ENCODE measurements around the gene FHIP2A.
"Not testable (repeated sequence)": the region's sequence is repeated elsewhere in the genome, so short reads cannot be mapped to it uniquely, and the experiment has no call there.

FHIP2A gene

GRCh38 chr10:114821293-114821914 is at the start of gene FHIP2A:
FHIP2A (plus strand) TSS chr10:114821780; CDS start chr10:114822079, 299 bp downstream.
- peak; percentile 85 for DNase-seq

- DNase-seq: no peak
Observed at GRCh38 chr10:114772496-114773196, 48.9 kb upstream of the FHIP2A start.

- no peak for DNase-seq
Observed at GRCh38 chr10:114773197-114773532, 48.4 kb upstream of the FHIP2A start.

- DNase-seq: not testable (repeated sequence)
Observed at GRCh38 chr10:114775082-114775481, 46.5 kb upstream of the FHIP2A start.

GRCh38 chr10:114777415-114777814 is 44.2 kb upstream of the FHIP2A start:
- DNase-seq: no peak

- DNase-seq: no peak
Observed at GRCh38 chr10:114779803-114780576, 41.6 kb upstream of the FHIP2A start.

GRCh38 chr10:114780577-114781184 is 40.9 kb upstream of the FHIP2A start:
- no peak for DNase-seq

- DNase-seq: no peak
Observed at GRCh38 chr10:114782666-114783065, 38.9 kb upstream of the FHIP2A start.

GRCh38 chr10:114783686-114784085 is 37.9 kb upstream of the FHIP2A start:
- no peak for DNase-seq

GRCh38 chr10:114786492-114786891 is 35.1 kb upstream of the FHIP2A start:
- not testable (repeated sequence) for DNase-seq

GRCh38 chr10:114787131-114787530 is 34.4 kb upstream of the FHIP2A start:
- DNase-seq: not testable (repeated sequence)

- no peak for DNase-seq
Observed at GRCh38 chr10:114791768-114792167, 29.8 kb upstream of the FHIP2A start.

- no peak for DNase-seq
Observed at GRCh38 chr10:114795039-114795438, 26.5 kb upstream of the FHIP2A start.

GRCh38 chr10:114800361-114800760 is 21.2 kb upstream of the FHIP2A start:
- DNase-seq: no peak

GRCh38 chr10:114801411-114801813 is 20.2 kb upstream of the FHIP2A start:
- DNase-seq: peak; percentile 5

- no peak for DNase-seq
Observed at GRCh38 chr10:114802177-114802576, 19.4 kb upstream of the FHIP2A start.

GRCh38 chr10:114806562-114807391 is 14.8 kb upstream of the FHIP2A start:
- DNase-seq: no peak

GRCh38 chr10:114808982-114809381 is 12.6 kb upstream of the FHIP2A start:
- no peak for DNase-seq

- DNase-seq: no peak
Observed at GRCh38 chr10:114810926-114811325, 10.7 kb upstream of the FHIP2A start.

GRCh38 chr10:114811862-114812261 is 9.7 kb upstream of the FHIP2A start:
- DNase-seq: no peak

- DNase-seq: no peak
Observed at GRCh38 chr10:114815791-114816190, 5.8 kb upstream of the FHIP2A start.

GRCh38 chr10:114816308-114816707 is 5.3 kb upstream of the FHIP2A start:
- no peak for DNase-seq

- DNase-seq: no peak
Observed at GRCh38 chr10:114819322-114819721, 2.3 kb upstream of the FHIP2A start.
